ENCODE results near the gene VAV2. TPM values are rescaled to one million over a fixed set of nuclear protein-coding genes. Genes with fewer than 3 reads are reported as not detected.

The VAV2 gene
- total RNA-seq, 1 experiment from 2014 or later, result 21.4 TPM

GRCh38 chr9:133789778-133790177 is 202.3 kb downstream of the VAV2 start:
- in situ Hi-C loops (cut with HindIII; ENCODE audit: low sequenced_read_pairs), result loop anchor here (25.0 kb wide), 1 partner anchor 223 kb away; no protein-coding TSS in a partner anchor
- no peak for DNase-seq (ENCODE audit: low spot score)

GRCh38 chr9:133788819-133789717 is 203.1 kb downstream of the VAV2 start:
- in situ Hi-C loops (cut with HindIII; ENCODE audit: low sequenced_read_pairs), result loop anchor here (25.0 kb wide), 1 partner anchor 223 kb away; no protein-coding TSS in a partner anchor
- DNase-seq (ENCODE audit: low spot score), result peak; percentile 18

GRCh38 chr9:133788045-133788818 is 203.9 kb downstream of the VAV2 start:
- in situ Hi-C loops (cut with HindIII; ENCODE audit: low sequenced_read_pairs), result loop anchor here (25.0 kb wide), 1 partner anchor 224 kb away; no protein-coding TSS in a partner anchor
- no peak for DNase-seq (ENCODE audit: low spot score)

- DNase-seq (ENCODE audit: low spot score), result peak; percentile 2
- in situ Hi-C loops (cut with HindIII; ENCODE audit: low sequenced_read_pairs), result loop anchor here (25.0 kb wide), 1 partner anchor 225 kb away; no protein-coding TSS in a partner anchor
Observed at GRCh38 chr9:133787754-133788025, 204.4 kb downstream of the VAV2 start.

DNA sequence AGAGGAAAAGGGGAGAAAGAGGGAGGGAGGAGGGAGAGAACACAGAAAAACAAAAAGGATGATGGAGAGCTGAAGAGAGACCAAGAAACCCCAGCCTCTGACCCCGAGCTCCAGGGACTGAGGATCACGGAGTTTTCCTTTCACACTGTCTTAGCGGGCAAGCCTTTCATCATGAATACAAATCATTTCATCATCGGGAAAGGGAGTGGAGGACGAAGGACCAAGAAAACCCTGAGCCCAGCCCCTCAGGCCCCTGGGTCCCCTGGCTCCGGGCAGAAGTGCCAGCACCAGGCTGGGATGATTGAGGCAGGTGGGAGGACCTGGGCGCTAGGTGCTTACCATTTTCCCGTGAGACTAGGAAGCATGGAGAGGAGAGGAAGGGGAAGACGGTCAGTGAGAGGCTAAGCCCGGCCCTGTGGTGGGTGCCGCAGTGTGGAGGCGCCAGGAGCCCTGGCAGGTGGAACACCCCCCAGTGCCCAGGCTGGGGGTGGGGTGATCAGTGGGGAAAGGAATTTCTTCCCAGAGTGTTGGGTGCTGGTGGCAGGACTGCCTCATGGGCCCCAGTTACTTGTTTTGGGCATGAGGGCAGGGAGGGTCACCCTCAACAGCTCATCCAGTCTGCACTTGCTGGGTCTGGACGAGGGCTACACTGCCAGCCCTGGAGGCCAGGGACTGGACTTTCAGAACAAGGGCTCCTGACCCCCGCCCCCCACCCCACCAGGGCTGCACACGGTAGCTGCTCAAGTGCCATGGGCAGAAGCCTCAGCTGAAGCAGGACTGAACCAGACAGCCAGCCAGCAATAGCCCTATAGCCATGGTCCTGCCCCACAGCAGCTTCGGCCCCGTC is 205.0 kb downstream of the VAV2 start:
- no peak for DNase-seq (ENCODE audit: low spot score)
- in situ Hi-C loops (cut with HindIII; ENCODE audit: low sequenced_read_pairs), result loop anchor here (25.0 kb wide), 1 partner anchor 225 kb away; no protein-coding TSS in a partner anchor

GRCh38 chr9:133786371-133786753 is 205.8 kb downstream of the VAV2 start:
- in situ Hi-C loops (cut with HindIII; ENCODE audit: low sequenced_read_pairs), result loop anchor here (25.0 kb wide), 1 partner anchor 226 kb away; no protein-coding TSS in a partner anchor
- DNase-seq (ENCODE audit: low spot score), result no peak

GRCh38 chr9:133785753-133786370 is 206.3 kb downstream of the VAV2 start:
- no peak for DNase-seq (ENCODE audit: low spot score)
- in situ Hi-C loops (cut with HindIII; ENCODE audit: low sequenced_read_pairs), result loop anchor here (25.0 kb wide), 1 partner anchor 226 kb away; no protein-coding TSS in a partner anchor

DNA sequence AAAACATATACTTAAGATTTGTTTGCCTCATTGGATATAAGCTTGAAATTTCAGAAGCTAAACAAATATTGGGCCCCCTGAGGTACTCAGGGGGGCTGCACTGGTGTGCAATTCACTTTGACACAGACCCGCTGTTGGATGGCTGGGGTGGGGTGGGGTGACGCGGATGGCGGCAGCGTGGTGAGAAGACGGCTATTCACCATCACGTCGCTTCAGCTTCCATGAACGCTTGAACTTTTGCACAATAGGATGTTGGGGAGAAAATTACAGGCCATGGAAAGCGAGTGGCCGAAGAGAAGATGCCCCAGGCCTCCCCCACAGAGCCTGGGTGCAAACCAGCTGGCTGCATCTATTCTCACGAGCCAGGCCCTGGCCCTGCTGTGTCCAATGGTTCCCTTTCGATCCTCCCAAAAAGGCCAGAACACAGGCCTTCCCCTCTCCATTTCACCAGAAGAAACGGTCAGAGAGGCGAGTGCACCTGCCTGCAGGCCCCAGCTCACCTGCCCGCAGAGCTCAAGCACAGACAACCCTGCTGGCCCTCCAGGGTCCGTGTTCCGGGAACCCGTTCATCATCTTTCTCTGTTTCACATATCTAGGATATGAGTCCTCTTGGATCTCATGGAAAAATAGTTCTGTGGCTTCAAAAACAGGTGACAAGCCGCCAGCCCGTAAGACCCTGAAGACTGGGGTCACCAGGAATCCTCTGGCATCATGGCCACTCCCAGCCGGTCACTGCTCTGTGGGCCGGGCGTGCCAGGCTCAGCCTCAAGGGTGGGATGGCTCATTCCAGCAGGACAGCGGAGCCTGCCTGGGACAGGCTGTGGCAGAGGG is 207.2 kb downstream of the VAV2 start:
- in situ Hi-C loops (cut with HindIII; ENCODE audit: low sequenced_read_pairs), result loop anchor here (25.0 kb wide), 1 partner anchor 227 kb away; no protein-coding TSS in a partner anchor
- no peak for DNase-seq (ENCODE audit: low spot score)

DNA sequence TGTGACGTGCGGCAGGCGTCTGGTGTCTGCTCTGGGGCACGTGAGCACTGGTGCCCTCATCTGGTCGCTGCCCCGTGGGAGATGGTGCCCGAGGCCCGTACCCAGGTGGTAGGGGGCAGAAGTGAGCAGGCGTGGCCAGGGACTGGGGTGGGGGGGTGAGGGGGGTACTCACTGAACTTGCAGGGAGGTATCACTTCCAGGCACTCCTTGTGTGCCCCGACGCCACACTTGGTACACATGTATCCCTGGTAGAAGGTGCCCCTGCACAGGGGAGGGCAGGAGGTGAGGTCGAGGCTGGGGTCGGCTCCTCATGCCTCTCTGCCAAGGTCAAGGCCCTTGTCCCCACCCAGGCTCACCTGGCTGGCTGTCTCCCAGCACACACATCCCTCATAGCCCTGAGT is 208.8 kb downstream of the VAV2 start:
- in situ Hi-C loops (cut with HindIII; ENCODE audit: low sequenced_read_pairs), result loop anchor here (25.0 kb wide), 1 partner anchor 229 kb away; no protein-coding TSS in a partner anchor
- no peak for DNase-seq (ENCODE audit: low spot score)

DNA sequence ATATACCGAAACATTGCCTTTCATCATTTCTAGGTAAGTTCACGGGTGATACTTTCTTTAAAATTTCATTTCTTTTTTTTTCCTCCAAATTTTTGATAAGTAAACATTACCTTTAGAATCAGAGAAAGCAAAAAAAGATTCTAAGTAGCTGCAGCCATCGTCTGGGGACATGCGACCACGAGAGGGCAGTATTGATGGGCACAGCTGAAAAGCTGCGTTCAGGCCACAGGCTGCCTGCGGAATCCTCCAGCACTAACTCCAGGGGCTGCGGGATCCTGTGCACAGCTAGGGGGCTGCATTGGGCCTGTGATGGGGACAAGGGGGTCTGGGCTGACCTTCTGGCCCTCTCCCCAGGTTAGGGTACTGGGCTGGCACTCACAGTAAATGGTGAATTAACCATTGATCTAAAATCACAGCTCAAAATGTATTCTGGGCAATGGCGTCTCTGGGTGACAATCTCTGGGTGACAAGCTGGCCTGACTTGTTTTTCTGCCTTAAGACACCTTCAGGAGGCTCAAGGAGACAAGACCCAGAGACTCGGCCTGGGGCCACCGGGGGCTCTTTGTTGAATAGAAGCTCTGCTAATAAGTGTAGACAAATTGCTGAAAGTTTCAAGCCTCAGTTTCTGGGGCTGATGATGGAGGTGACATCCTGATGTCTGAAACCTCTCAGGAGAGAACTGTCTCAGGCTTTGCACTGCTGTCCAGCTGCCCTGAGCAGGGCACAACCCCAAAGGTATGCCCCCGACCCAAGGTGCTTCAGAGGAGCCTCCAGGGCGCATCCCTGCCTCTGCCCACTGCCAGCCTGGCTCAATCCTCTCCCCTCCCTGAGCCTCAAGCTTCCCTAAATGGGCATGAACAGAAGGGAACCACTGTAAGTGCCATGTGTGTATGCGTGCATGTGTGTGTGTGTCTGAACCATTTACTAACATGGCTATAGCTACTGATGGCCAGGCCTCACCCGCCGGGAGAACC is 209.7 kb downstream of the VAV2 start:
- in situ Hi-C loops (cut with HindIII; ENCODE audit: low sequenced_read_pairs), result loop anchor here (25.0 kb wide), 1 partner anchor 230 kb away; no protein-coding TSS in a partner anchor
- DNase-seq (ENCODE audit: low spot score), result peak; percentile 75

DNA sequence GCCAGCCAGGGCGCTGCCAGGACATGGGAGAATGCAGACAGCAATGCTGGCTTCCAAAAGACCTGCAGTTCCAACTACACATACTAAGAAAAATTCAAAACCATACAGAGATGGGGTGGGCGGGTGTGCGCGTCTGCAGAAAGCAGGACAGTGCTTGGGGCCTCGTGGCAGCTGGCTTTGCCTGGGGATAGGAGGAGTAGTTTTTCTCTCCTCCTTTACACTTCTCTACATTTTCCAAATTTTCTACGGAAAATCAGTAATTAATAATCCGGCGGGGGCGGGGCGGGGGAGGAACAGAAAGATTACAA is 210.3 kb downstream of the VAV2 start:
- in situ Hi-C loops (cut with HindIII; ENCODE audit: low sequenced_read_pairs), result loop anchor here (25.0 kb wide), 1 partner anchor 231 kb away; no protein-coding TSS in a partner anchor
- DNase-seq (ENCODE audit: low spot score), result no peak

- in situ Hi-C loops (cut with HindIII; ENCODE audit: low sequenced_read_pairs), result loop anchor here (25.0 kb wide), 1 partner anchor 231 kb away; no protein-coding TSS in a partner anchor
- DNase-seq (ENCODE audit: low spot score), result no peak
Observed at GRCh38 chr9:133780962-133781827, 210.9 kb downstream of the VAV2 start.

DNA sequence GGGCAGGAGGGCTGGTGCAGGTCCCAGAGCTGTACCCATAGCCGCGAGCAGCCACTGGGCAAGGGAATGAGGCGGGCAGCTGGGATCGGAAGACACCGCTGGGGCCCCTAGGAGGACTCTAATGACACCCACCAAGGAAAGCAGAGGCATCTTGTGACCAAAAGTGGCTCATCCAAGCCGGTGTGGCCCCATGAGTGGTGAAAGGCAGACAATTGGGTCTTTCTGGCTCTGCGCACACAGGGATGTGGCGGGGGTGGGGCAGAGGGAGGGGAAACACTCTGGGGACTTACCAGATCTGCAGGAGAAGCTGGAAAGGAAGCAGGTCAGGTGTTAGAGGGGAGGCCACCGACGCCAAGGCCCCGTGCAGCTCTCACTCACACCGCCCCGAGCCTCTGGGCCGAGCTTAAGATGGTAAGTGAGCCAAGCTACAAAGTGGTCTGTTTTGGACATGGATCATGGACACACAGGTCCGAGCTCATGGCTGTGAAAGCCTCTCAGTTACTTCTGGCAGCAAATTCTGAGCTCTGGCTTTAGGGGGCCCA is 211.6 kb downstream of the VAV2 start:
- in situ Hi-C loops (cut with HindIII; ENCODE audit: low sequenced_read_pairs), result loop anchor here (25.0 kb wide), 1 partner anchor 232 kb away; no protein-coding TSS in a partner anchor
- no peak for DNase-seq (ENCODE audit: low spot score)

DNA sequence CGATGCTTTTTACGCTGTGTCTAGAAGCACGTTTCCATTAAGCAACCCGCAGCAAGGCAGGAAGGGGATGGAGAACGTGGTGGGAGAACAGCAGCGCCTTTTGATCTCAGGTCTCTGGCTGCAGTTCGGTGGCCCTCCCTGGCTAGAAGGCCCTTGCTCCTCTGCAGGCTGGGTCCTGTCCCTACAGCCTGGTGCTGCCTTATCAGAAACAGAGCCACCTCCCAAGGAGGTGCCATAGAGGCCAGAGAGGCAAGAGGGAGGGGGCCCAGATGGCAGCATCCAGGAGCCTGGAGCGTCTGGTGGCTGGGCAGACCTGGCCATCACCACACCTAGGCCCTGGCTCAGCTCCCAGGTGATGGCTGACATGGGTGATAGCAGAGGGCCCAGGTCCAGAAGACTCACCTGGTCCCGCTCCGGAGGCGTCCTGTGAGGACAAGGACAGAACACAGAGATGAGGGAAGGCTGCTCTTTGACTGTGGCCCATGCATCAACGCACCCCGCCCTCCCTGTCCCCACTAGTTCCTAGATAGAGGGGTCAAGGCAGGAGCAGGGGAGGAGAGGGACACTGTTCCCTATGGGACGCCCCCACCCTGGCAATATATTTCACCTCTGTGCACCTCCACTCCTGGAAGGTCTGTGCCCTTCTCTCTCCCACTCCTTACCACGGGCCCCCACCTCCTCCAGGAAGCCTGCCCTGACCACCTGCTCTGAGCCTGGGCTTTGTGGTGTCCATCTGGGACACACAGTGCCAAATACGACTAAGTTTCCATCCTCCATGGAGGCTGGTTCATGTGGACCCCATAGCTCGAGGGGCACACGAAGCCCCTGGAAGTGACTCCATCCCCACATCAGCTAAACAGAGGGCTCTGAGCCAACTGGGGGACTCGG is 212.4 kb downstream of the VAV2 start:
- in situ Hi-C loops (cut with HindIII; ENCODE audit: low sequenced_read_pairs), result loop anchor here (25.0 kb wide), 1 partner anchor 233 kb away; no protein-coding TSS in a partner anchor
- DNase-seq (ENCODE audit: low spot score), result no peak

Data from G401 (cell line).